Naive thymus-derived CD8-positive, alpha-beta T cell (primary cell): ENCODE measurements around the gene PCDHB6. TPM values are rescaled to one million over a fixed set of nuclear protein-coding genes. Genes with fewer than 3 reads are reported as not detected.
"Not testable (repeated sequence)": the region's sequence is repeated elsewhere in the genome, so short reads cannot be mapped to it uniquely, and the experiment has no call there.

Experiments
- ATAC-seq, 2 donors: fragments of 150-1000 bp; cut with Tn5 transposase in 1 of 2; sonication (Bioruptor Pico), chemical (Tn5 transposase) in 1 of 2; 1 replicate in 1 of 2; 2 replicates in 1 of 2; pipeline ENCODE4 v1.10.0; 2021; ENCODE audit warnings: mild to moderate bottlenecking in 2 of 2, moderate library complexity in 2 of 2
- POLR2A ChIA-PET: fragments of 350-600 bp; sonication (Branson Sonifier 250); formaldehyde crosslinking; loops from one replicate; lab custom pipeline; 2021; ENCODE audit warnings: antibody characterized with exemption; lab: Charles Lee
- DNase-seq, 10 donors: peaks; one replicate each; pipeline versions ENCODE4 v3.0.0 to v3.0.0-alpha.2; 2020 to 2022
- H3K27ac Mint-ChIP-seq, 10 donors: one replicate each; pipeline ENCODE4 v1.8.0; 2020 to 2022; ENCODE audit warnings: mild to moderate bottlenecking in 10 of 10, mixed read lengths in 10 of 10, moderate library complexity in 4 of 10, inconsistent platforms in 1 of 10
- H3K27me3 Mint-ChIP-seq, 5 donors: one replicate each; pipeline ENCODE4 v1.8.0; 2021 to 2022; ENCODE audit warnings: mixed read lengths in 5 of 5
- H3K36me3 Mint-ChIP-seq, 3 donors: one replicate each; pipeline ENCODE4 v1.8.0; 2020 to 2022; ENCODE audit warnings: mixed read lengths in 3 of 3, mild to moderate bottlenecking in 2 of 3, inconsistent platforms in 1 of 3
- H3K4me1 Mint-ChIP-seq, 4 donors: one replicate each; pipeline ENCODE4 v1.8.0; 2021 to 2022; ENCODE audit warnings: mixed read lengths in 4 of 4
- H3K4me3 Mint-ChIP-seq, 10 donors: one replicate each; pipeline ENCODE4 v1.8.0; 2020 to 2022; ENCODE audit warnings: mild to moderate bottlenecking in 10 of 10, mixed read lengths in 10 of 10, moderate library complexity in 6 of 10, inconsistent platforms in 1 of 10
- H3K9me3 Mint-ChIP-seq, 9 donors: one replicate each; pipeline ENCODE4 v1.8.0; 2020 to 2022; ENCODE audit warnings: mixed read lengths in 9 of 9, mild to moderate bottlenecking in 3 of 9, inconsistent platforms in 1 of 9, moderate library complexity in 1 of 9
- polyA plus RNA-seq, 3 donors: library from polyadenylated mRNA; unstranded; fragments of 300-500 nt; fragmentation: Illumina TruSeq; gene quantifications; one replicate each; pipeline ENCODE4 v1.2.3, GENCODE V29; 2021
- total RNA-seq, 8 experiments: library from RNA in 2 of 8; stranded (reverse) in 2 of 8; gene quantifications; one replicate each; pipeline ENCODE4 v1.2.3 and lab custom pipeline; 2021 to 2026

The PCDHB6 gene
- total and polyA plus RNA-seq, 5 experiments from 2014 or later: not detected

DNA sequence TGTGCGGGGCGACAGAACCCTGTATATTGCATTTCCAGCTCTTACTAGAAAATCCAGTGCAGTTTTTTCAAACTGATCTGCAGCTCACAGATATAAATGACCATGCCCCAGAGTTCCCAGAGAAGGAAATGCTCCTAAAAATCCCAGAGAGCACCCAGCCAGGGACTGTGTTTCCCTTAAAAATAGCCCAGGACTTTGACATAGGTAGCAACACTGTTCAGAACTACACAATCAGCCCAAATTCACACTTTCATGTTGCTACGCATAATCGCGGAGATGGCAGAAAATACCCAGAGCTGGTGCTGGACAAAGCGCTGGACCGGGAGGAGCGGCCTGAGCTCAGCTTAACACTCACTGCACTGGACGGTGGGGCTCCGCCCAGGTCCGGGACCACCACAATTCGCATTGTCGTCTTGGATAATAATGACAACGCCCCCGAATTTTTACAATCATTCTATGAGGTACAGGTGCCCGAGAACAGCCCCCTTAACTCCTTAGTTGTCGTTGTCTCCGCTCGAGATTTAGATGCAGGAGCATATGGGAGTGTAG, 14.1 kb upstream of the PCDHB6 start:
- Mint-ChIP-seq H3K27ac (no peak overlapping the region), H3K4me3 (peak overlapping the region in 7 of 10 donors; percentile 49 to 76 (median 62)), H3K36me3 (peaks cover 2 to 43% (median 8%) of the 10 kb centered on the region in 3 donors), H3K4me1 (peaks cover 0 to 8% (median 6%) of the 10 kb centered on the region in 4 donors), H3K9me3 (peaks cover 15 to 71% (median 45%) of the 10 kb centered on the region in 9 donors), H3K27me3 (peaks cover 14 to 51% (median 21%) of the 10 kb centered on the region in 5 donors)
- POLR2A ChIA-PET: no interaction called here
- no peak for DNase-seq
- no peak for ATAC-seq

DNA sequence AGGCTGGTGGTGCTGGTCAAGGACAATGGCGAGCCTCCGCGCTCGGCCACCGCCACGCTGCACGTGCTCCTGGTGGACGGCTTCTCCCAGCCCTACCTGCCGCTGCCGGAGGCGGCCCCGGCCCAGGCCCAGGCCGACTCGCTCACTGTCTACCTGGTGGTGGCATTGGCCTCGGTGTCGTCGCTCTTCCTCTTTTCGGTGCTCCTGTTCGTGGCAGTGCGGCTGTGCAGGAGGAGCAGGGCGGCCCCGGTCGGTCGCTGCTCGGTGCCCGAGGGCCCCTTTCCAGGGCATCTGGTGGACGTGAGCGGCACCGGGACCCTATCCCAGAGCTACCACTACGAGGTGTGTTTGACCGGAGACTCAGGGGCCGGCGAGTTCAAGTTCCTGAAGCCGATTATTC, 12.5 kb upstream of the PCDHB6 start:
- peaks cover 2 to 41% (median 8%) of the 10 kb centered on the region in 3 donors for H3K36me3 Mint-ChIP-seq
- H3K27ac Mint-ChIP-seq, H3K4me1 Mint-ChIP-seq, POLR2A ChIA-PET, H3K4me3 Mint-ChIP-seq, DNase-seq, ATAC-seq: not testable (repeated sequence)
- H3K27me3 Mint-ChIP-seq: peaks cover 16 to 62% (median 27%) of the 10 kb centered on the region in 5 donors
- H3K9me3 Mint-ChIP-seq: peaks cover 12 to 68% (median 44%) of the 10 kb centered on the region in 9 donors

DNA sequence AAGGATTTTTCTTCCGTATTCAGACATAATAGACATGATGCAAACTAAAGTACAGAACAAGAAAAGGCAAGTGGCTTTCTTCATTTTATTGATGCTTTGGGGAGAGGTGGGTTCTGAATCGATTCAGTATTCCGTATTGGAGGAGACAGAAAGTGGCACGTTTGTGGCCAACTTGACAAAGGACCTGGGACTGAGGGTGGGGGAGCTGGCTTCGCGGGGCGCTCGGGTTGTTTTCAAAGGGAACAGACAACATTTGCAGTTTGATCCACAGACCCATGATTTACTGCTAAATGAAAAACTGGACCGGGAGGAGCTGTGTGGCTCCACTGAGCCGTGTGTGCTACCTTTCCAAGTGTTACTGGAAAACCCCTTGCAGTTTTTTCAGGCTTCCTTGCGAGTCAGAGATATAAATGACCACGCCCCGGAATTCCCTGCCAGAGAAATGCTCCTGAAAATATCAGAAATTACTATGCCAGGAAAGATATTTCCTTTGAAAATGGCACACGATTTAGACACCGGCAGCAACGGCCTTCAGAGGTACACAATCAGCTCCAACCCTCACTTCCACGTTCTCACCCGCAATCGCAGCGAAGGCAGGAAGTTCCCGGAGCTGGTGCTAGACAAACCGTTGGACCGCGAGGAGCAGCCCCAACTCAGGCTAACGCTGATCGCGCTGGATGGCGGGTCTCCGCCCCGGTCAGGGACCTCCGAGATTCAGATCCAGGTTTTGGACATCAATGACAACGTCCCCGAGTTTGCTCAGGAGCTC, 551 bp downstream of the PCDHB6 start:
- Mint-ChIP-seq H3K4me3 (peak overlapping the region in 4 of 10 donors; percentile 30 to 63 (median 52)), H3K27ac (no peak overlapping the region), H3K27me3 (peaks cover 28 to 72% (median 36%) of the 10 kb centered on the region in 5 donors), H3K36me3 (peaks cover 8 to 27% (median 10%) of the 10 kb centered on the region in 3 donors), H3K4me1 (peaks cover 0 to 6% (median 2%) of the 10 kb centered on the region in 4 donors), H3K9me3 (peaks cover 2 to 51% (median 30%) of the 10 kb centered on the region in 9 donors)
- DNase-seq: no peak
- POLR2A ChIA-PET: no interaction called here
- ATAC-seq: no peak

DNA sequence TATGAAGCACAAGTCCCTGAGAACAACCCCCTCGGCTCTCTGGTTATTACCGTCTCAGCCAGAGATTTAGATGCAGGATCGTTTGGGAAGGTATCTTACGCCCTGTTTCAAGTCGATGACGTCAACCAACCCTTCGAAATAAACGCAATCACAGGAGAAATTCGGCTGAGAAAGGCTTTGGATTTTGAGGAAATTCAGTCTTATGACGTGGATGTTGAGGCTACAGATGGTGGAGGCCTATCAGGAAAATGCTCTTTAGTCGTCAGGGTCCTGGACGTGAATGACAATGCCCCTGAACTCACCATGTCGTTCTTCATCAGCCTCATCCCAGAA, 1.1 kb downstream of the PCDHB6 start:
- Mint-ChIP-seq H3K36me3 (peaks cover 8 to 33% (median 10%) of the 10 kb centered on the region in 3 donors), H3K9me3 (peaks cover 0 to 57% (median 33%) of the 10 kb centered on the region in 9 donors), H3K4me3 (no peak overlapping the region), H3K27me3 (peaks cover 31 to 72% (median 35%) of the 10 kb centered on the region in 5 donors), H3K4me1 (peaks cover 0 to 6% (median 2%) of the 10 kb centered on the region in 4 donors), H3K27ac (no peak overlapping the region)
- no peak for DNase-seq
- POLR2A ChIA-PET: no interaction called here
- ATAC-seq: no peak

DNA sequence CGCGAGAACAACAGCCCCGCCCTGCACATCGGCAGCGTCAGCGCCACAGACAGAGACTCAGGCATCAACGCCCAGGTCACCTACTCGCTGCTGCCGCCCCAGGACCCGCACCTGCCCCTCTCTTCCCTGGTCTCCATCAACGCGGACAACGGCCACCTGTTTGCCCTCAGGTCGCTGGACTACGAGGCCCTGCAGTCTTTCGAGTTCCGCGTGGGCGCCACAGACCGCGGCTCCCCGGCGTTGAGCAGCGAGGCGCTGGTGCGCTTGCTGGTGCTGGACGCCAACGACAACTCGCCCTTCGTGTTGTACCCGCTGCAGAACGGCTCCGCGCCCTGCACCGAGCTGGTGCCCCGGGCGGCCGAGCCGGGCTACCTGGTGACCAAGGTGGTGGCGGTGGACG, 1.8 kb downstream of the PCDHB6 start:
- ATAC-seq, H3K4me3 Mint-ChIP-seq, H3K27ac Mint-ChIP-seq, DNase-seq, POLR2A ChIA-PET, H3K4me1 Mint-ChIP-seq: not testable (repeated sequence)
- peaks cover 36 to 75% (median 39%) of the 10 kb centered on the region in 5 donors for H3K27me3 Mint-ChIP-seq
- peaks cover 9 to 39% (median 10%) of the 10 kb centered on the region in 3 donors for H3K36me3 Mint-ChIP-seq
- H3K9me3 Mint-ChIP-seq: peaks cover 0 to 63% (median 35%) of the 10 kb centered on the region in 9 donors

DNA sequence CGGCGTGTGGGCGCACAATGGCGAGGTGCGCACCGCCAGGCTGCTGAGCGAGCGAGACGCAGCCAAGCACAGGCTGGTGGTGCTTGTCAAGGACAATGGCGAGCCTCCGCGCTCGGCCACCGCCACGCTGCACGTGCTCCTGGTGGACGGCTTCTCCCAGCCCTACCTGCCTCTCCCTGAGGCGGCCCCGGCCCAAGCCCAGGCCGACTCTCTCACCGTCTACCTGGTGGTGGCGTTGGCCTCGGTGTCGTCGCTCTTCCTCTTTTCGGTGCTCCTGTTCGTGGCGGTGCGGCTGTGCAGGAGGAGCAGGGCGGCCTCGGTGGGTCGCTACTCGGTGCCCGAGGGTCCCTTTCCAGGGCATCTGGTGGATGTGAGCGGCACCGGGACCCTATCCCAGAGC, 2.2 kb downstream of the PCDHB6 start:
- POLR2A ChIA-PET, DNase-seq, H3K4me1 Mint-ChIP-seq, ATAC-seq, H3K27ac Mint-ChIP-seq, H3K4me3 Mint-ChIP-seq: not testable (repeated sequence)
- Mint-ChIP-seq H3K9me3 (peaks cover 0 to 68% (median 37%) of the 10 kb centered on the region in 9 donors), H3K36me3 (peaks cover 10 to 44% (median 14%) of the 10 kb centered on the region in 3 donors), H3K27me3 (peaks cover 40 to 79% (median 41%) of the 10 kb centered on the region in 5 donors)

DNA sequence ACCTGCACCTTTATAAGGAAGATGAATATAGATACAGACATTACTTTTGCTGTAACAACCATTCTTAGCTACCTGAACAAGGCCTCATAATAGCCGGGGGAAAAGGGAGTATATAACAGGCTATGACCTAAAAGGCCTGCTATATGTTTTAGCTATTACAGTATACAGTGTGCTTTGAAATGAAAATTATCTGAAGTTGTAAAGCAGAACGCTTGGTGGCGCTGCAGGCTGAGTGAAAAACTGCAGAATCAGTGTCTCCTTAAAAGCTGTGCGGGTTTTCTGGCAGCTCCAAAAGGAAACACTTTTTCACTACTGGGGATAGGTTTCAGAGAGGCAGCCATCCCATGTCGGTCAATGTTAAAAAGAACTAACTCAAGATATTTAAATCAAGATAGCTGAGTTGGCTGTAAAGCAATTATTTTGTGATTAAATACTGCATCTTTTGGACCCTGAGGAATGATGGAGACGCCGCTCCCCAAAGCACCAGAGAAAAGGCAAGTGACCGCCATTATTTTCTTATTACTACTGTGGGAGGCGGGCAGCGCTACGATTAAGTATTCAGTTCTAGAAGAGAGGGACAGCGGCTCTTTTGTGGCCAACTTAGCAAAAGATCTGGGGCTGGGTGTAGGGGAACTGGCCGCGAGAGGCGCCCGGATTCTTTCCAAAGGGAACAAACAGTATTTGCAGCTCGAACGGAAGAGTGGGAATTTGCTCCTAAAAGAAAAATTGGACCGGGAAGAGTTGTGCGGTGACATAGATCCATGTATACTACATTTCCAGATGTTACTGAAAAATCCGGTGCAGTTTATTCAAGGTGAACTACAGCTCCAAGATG, 5.9 kb downstream of the PCDHB6 start:
- Mint-ChIP-seq H3K36me3 (peaks cover 14 to 44% (median 18%) of the 10 kb centered on the region in 3 donors), H3K9me3 (peaks cover 0 to 66% (median 31%) of the 10 kb centered on the region in 9 donors), H3K4me3 (no peak overlapping the region), H3K4me1 (no peaks in the 10 kb centered on the region), H3K27me3 (peaks cover 35 to 78% (median 44%) of the 10 kb centered on the region in 5 donors), H3K27ac (no peak overlapping the region)
- DNase-seq (no peak), ATAC-seq (no peak)
- POLR2A ChIA-PET: no interaction called here

DNA sequence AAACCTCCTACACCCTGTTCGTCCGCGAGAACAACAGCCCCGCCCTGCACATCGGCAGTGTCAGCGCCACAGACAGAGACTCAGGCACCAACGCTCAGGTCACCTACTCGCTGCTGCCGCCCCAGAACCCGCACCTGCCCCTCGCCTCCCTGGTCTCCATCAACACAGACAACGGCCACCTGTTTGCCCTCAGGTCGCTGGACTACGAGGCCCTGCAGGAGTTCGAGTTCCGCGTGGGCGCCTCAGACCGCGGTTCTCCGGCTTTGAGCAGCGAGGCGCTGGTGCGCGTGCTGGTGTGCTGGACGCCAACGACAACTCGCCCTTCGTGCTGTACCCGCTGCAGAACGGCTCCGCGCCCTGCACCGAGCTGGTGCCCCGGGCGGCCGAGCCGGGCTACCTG, 7.5 kb downstream of the PCDHB6 start:
- ATAC-seq, H3K27ac Mint-ChIP-seq, H3K4me1 Mint-ChIP-seq, H3K4me3 Mint-ChIP-seq, DNase-seq, POLR2A ChIA-PET: not testable (repeated sequence)
- peaks cover 6 to 36% (median 12%) of the 10 kb centered on the region in 3 donors for H3K36me3 Mint-ChIP-seq
- H3K9me3 Mint-ChIP-seq: peaks cover 0 to 59% (median 23%) of the 10 kb centered on the region in 9 donors
- H3K27me3 Mint-ChIP-seq: peaks cover 32 to 62% (median 38%) of the 10 kb centered on the region in 5 donors

DNA sequence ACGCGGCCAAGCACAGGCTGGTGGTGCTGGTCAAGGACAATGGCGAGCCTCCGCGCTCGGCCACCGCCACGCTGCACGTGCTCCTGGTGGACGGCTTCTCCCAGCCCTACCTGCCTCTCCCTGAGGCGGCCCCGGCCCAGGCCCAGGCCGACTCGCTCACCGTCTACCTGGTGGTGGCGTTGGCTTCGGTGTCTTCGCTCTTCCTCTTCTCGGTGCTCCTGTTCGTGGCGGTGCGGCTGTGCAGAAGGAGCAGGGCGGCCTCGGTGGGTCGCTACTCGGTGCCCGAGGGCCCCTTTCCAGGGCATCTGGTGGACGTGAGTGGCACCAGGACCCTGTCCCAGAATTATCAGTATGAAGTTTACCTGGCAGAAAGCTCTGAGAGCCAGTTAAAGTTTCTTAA, 8.0 kb downstream of the PCDHB6 start:
- ATAC-seq, DNase-seq, H3K27ac Mint-ChIP-seq, H3K4me3 Mint-ChIP-seq, POLR2A ChIA-PET, H3K4me1 Mint-ChIP-seq: not testable (repeated sequence)
- H3K36me3 Mint-ChIP-seq: peaks cover 4 to 34% (median 12%) of the 10 kb centered on the region in 3 donors
- H3K27me3 Mint-ChIP-seq: peaks cover 30 to 57% (median 36%) of the 10 kb centered on the region in 5 donors
- H3K9me3 Mint-ChIP-seq: peaks cover 0 to 56% (median 18%) of the 10 kb centered on the region in 9 donors

DNA sequence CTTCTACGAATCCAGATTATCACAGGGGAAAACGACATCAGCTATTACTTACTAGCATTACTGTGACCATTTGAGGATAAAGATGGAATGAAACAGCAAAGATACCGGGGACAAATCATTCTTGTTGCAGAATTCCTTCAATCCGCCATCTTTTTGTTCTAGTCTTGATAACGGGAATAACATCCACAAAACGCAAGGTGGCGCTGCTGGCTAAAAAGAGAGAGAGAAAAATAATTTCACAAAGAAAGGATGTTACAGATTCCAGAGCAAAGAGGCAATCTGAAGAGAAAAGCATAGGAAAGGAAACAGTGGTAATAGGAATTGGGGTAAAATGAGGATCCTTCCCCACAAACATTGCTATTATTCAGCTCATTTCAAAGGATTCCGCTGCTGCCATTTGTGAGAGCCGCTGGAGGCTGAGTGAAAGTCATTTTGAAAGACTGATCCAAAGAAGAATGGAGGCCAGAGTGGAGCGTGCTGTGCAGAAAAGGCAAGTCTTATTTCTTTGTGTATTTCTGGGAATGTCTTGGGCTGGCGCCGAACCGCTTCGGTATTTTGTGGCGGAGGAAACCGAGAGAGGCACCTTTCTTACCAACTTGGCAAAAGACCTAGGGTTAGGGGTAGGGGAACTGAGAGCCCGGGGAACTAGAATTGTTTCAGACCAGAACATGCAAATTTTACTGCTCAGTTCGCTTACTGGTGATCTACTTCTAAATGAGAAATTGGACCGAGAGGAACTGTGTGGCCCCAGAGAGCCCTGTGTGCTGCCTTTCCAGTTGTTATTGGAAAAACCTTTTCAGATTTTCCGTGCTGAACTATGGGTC, 22.7 kb downstream of the PCDHB6 start, which contains the start of gene PCDHB7:
Gene PCDHB7, plus strand, starts transcription at position 264 of the 824 bp plus-strand sequence. Its CDS starts 192 bp downstream, at position 456.
- Mint-ChIP-seq H3K36me3 (peaks cover 0 to 20% (median 8%) of the 10 kb centered on the region in 3 donors), H3K4me1 (peaks cover 0 to 6% (median 2%) of the 10 kb centered on the region in 4 donors), H3K9me3 (peaks cover 0 to 32% (median 18%) of the 10 kb centered on the region in 9 donors), H3K27ac (no peak within 1 kb of the TSS), H3K27me3 (peaks cover 20 to 48% (median 37%) of the 10 kb centered on the region in 5 donors), H3K4me3 (peak within 1 kb of the TSS in 3 of 10 donors; percentile 6 to 24 (median 23))
- peak in 3 of 10 donors; percentile 8 to 25 (median 21) for DNase-seq
- no peak for ATAC-seq
- POLR2A ChIA-PET: no interaction called here

DNA sequence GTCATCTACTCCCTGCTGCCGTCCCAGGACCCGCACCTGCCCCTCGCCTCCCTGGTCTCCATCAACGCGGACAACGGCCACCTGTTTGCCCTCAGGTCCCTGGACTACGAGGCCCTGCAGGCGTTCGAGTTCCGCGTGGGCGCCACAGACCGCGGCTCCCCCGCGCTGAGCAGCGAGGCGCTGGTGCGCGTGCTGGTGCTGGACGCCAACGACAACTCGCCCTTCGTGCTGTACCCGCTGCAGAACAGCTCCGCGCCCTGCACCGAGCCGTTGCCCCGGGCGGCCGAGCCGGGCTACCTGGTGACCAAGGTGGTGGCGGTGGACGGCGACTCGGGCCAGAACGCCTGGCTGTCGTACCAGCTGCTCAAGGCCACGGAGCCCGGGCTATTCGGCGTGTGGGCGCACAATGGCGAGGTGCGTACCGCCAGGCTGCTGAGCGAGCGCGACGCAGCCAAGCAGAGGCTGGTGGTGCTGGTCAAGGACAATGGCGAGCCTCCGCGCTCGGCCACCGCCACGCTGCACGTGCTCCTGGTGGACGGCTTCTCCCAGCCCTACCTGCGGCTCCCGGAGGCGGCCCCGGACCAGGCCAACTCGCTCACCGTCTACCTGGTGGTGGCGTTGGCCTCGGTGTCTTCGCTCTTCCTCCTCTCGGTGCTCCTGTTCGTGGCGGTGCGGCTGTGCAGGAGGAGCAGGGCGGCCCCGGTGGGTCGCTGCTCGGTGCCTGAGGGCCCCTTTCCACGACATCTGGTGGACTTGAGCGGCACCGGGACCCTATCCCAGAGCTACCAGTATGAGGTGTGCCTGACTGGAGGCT, 24.6 kb downstream of the PCDHB6 start:
- H3K27ac Mint-ChIP-seq, ATAC-seq, POLR2A ChIA-PET, DNase-seq, H3K4me1 Mint-ChIP-seq: not testable (repeated sequence)
- Mint-ChIP-seq H3K27me3 (peaks cover 10 to 29% (median 24%) of the 10 kb centered on the region in 5 donors), H3K4me3 (peak overlapping the region in 1 of 10 donors; percentile 10), H3K9me3 (peaks cover 0 to 24% (median 11%) of the 10 kb centered on the region in 9 donors), H3K36me3 (peaks cover 0 to 16% (median 5%) of the 10 kb centered on the region in 3 donors)
